Activated T-cell treated with anti-CD3 and anti-CD28 coated beads, Interleukin-2, amount 50 U/mL, for 72 hours (primary cell): Measurements from ENCODE around the gene GPD1. TPM values are rescaled to one million over a fixed set of nuclear protein-coding genes. Genes with fewer than 3 reads are reported as not detected.

Experiments used
- total RNA-seq, 2 donors: library from RNA; stranded (reverse); gene quantifications; one replicate each; pipeline ENCODE4 v1.2.3, GENCODE V29; 2022

The GPD1 gene
- total RNA-seq, 2 donors from 2014 or later = 1.6 to 3.5 TPM

Other genes with a start within 250 kb of the GPD1 start
- gene FAIM2, start 200.1 kb upstream of the GPD1 start, total RNA-seq = under 1 TPM; 0.39 to 0.67 TPM
- gene AQP2, start 153.3 kb upstream of the GPD1 start, total RNA-seq = not detected
- gene AQP5, start 142.1 kb upstream of the GPD1 start, total RNA-seq = not detected
- not detected for gene AQP6, start 131.1 kb upstream of the GPD1 start, total RNA-seq
- gene RACGAP1, start 78.5 kb upstream of the GPD1 start, total RNA-seq = 100 to 1,000 TPM; 121 to 150 TPM
- gene ASIC1, start 46.4 kb upstream of the GPD1 start, total RNA-seq = 10 to 100 TPM in 1 of 2 donors, 1 to 10 TPM in 1; 5.8 to 12.4 TPM
- gene SMARCD1, start 18.7 kb upstream of the GPD1 start, total RNA-seq = 100 to 1,000 TPM in 1 of 2 donors, 10 to 100 TPM in 1; 91.0 to 111 TPM
- gene COX14, start 8.2 kb downstream of the GPD1 start, total RNA-seq = 10 to 100 TPM; 41.5 to 50.1 TPM
- 10 to 100 TPM; 82.5 to 87.6 TPM for gene CERS5, start 63.4 kb downstream of the GPD1 start, total RNA-seq
- gene LIMA1, start 179.5 kb downstream of the GPD1 start, total RNA-seq = 100 to 1,000 TPM; 117 to 124 TPM